Right atrium auricular region (tissue), 2 donors: ENCODE measurements around the gene EPHB2. TPM values are rescaled to one million over a fixed set of nuclear protein-coding genes. Genes with fewer than 3 reads are reported as not detected.

ENCODE experiments used
- DNase-seq: peaks from one replicate; pipeline ENCODE4 v3.0.0-alpha.2; 2019; ENCODE audit warnings: low spot score
- H3K27ac ChIP-seq, 2 donors: fragments of 200-600 bp; sonication (generic); 1 replicate in 1 of 2; 2 replicates in 1 of 2; pipeline ENCODE4 v1.5.1; 2016 to 2019
- H3K27me3 ChIP-seq, 2 donors: fragments of 200-600 bp; sonication (generic); one replicate each; pipeline versions ENCODE4 v1.5.1 to v1.6.0; 2017 to 2019
- H3K36me3 ChIP-seq: fragments of 200-600 bp; sonication (generic); one replicate; pipeline ENCODE4 v1.5.1; 2016
- H3K4me1 ChIP-seq, 2 donors: fragments of 200-600 bp; sonication (generic); one replicate each; pipeline versions ENCODE4 v1.5.1 to v1.6.0; 2017 to 2019
- H3K4me3 ChIP-seq, 2 donors: fragments of 200-600 bp; sonication (generic); 1 replicate in 1 of 2; 2 replicates in 1 of 2; pipeline ENCODE4 v1.5.1; 2017 to 2019; ENCODE audit warnings: mild to moderate bottlenecking in 1 of 2, moderate library complexity in 1 of 2
- H3K9me3 ChIP-seq, 2 donors: fragments of 200-600 bp; sonication (generic); one replicate each; pipeline ENCODE4 v1.5.1; 2019
- total RNA-seq, 2 donors: library from RNA; depleted of rRNA; stranded (reverse); fragments of >200 nt; gene quantifications; one replicate each; pipeline ENCODE4 v1.1.0, GENCODE V29; 2016
- TF ChIP-seq, protein P1 (sequence below), 2 donors: fragments of 200-600 bp; sonication (generic); IDR thresholded peaks; one replicate each; pipeline ENCODE4 v1.5.1; 2019; ENCODE audit warnings: antibody characterized with exemption in 2 of 2

Gene EPHB2
- total RNA-seq, 2 donors from 2014 or later: 1.8 to 2.6 TPM

DNA sequence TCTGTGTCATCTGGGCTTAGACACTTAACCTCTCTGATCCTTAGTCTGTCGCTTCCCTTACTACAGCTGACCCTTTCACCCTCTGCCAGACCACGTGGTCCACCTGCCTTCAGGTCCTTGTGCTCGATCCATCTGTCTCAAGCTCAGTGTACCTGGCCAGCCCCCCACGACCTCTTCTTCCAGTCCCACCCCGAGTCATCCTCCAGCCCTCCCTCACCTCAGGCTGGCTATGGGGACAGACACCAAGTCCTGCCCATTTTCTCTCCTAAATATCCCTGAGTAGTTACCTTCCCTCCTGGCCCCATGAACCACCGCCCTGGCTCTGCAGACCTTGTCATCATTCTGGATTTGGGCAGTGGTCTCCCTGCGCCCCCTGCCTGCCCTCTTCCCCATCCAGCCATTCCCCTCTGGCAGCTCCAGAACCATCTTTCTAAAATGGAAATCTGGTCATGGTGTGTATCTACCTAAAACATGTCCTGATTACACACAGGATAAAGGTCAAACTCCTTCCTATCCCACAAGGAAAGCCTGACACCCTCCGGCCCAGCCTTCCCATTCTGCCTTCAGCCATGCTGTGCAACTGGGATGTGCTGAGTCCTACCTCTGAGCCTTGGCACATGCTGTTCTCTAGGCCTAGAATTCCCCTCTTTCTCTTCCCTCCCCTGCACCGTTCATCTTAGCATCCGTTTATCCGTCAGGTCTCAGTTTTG is 107.6 kb downstream of the EPHB2 start:
- DNase-seq: no peak
- no peaks in the 10 kb centered on the region for H3K27me3 ChIP-seq
- H3K27ac ChIP-seq: no peak overlapping the region
- H3K4me1 ChIP-seq: no peaks in the 10 kb centered on the region
- H3K36me3 ChIP-seq: no peaks in the 10 kb centered on the region
- no peak overlapping the region for H3K4me3 ChIP-seq
- no peaks in the 10 kb centered on the region for H3K9me3 ChIP-seq
- TF ChIP-seq, protein P1, sequence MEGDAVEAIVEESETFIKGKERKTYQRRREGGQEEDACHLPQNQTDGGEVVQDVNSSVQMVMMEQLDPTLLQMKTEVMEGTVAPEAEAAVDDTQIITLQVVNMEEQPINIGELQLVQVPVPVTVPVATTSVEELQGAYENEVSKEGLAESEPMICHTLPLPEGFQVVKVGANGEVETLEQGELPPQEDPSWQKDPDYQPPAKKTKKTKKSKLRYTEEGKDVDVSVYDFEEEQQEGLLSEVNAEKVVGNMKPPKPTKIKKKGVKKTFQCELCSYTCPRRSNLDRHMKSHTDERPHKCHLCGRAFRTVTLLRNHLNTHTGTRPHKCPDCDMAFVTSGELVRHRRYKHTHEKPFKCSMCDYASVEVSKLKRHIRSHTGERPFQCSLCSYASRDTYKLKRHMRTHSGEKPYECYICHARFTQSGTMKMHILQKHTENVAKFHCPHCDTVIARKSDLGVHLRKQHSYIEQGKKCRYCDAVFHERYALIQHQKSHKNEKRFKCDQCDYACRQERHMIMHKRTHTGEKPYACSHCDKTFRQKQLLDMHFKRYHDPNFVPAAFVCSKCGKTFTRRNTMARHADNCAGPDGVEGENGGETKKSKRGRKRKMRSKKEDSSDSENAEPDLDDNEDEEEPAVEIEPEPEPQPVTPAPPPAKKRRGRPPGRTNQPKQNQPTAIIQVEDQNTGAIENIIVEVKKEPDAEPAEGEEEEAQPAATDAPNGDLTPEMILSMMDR (IDR thresholded peaks at IDR 0.05): no peak

DNA sequence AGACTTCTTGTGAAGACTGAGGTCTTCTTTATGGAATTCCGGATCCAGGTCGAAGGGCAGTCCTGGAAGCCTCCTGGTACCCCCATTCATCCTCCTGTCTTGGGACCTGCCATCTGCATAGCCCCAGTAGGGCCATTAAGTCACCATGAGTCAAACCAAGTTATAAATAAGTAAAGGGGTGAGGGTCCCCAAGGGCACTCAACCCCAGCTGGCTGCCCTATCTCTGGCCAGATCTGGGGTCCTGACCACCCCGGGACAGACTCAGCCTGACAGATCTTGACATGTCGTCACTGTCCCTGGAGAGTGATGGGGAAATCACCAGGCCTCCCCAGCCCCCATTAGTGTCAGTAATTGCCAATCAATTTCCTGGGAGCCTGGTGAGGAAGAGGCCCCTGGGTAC is 108.7 kb downstream of the EPHB2 start:
- DNase-seq: no peak
- no peaks in the 10 kb centered on the region for H3K4me1 ChIP-seq
- H3K27ac ChIP-seq: no peak overlapping the region
- H3K9me3 ChIP-seq: no peaks in the 10 kb centered on the region
- TF ChIP-seq, protein P1 (IDR thresholded peaks at IDR 0.05): no peak
- H3K27me3 ChIP-seq: no peaks in the 10 kb centered on the region
- no peak overlapping the region for H3K4me3 ChIP-seq
- no peaks in the 10 kb centered on the region for H3K36me3 ChIP-seq

DNA sequence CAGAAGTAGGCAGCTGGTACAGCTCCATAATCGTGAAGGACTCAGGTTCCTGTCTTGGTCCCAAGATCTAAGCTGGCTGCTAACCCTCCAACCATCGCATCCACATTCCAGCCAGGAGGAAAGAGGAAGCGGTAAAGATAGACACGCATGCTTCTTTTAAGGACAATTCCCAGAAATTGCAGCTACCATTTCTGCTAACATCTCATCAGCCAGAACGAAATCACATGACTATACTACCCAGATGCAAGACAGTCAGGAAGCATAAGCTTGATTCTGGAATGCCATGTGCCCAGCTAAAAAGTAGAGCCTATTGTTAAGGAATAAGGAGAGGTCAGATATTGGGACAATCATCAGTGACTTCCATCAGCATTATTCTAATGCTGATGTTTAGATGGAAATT is 110.4 kb downstream of the EPHB2 start:
- Histone ChIP-seq H3K9me3 (no peaks in the 10 kb centered on the region), H3K27me3 (no peaks in the 10 kb centered on the region), H3K36me3 (no peaks in the 10 kb centered on the region), H3K4me1 (no peaks in the 10 kb centered on the region), H3K4me3 (no peak overlapping the region), H3K27ac (no peak overlapping the region)
- TF ChIP-seq, protein P1 (IDR thresholded peaks at IDR 0.05): no peak
- no peak for DNase-seq

DNA sequence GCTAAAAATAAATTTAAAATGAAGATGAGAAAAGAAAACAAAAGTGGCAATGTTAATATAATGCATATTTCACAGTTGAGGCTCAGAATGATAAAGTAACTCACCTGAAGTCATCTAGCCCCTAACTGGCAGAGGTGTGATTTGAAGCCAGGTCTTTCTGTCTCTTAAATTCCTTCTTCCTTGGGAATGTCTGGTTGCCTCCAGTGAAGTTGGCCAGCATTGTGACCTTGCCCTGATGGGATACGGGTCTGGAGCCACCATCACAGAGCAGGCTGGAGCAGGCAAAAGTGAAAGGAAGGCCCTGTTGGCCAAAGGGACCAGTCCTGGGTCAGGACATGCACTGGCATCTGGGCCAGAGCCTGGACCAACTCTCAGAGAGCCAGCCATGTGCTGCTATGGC is 111.7 kb downstream of the EPHB2 start:
- no peaks in the 10 kb centered on the region for H3K36me3 ChIP-seq
- H3K27me3 ChIP-seq: no peaks in the 10 kb centered on the region
- H3K27ac ChIP-seq: no peak overlapping the region
- H3K4me3 ChIP-seq: no peak overlapping the region
- TF ChIP-seq, protein P1 (IDR thresholded peaks at IDR 0.05): no peak
- no peaks in the 10 kb centered on the region for H3K9me3 ChIP-seq
- H3K4me1 ChIP-seq: peaks cover 0 to 13% of the 10 kb centered on the region in 2 donors
- no peak for DNase-seq

DNA sequence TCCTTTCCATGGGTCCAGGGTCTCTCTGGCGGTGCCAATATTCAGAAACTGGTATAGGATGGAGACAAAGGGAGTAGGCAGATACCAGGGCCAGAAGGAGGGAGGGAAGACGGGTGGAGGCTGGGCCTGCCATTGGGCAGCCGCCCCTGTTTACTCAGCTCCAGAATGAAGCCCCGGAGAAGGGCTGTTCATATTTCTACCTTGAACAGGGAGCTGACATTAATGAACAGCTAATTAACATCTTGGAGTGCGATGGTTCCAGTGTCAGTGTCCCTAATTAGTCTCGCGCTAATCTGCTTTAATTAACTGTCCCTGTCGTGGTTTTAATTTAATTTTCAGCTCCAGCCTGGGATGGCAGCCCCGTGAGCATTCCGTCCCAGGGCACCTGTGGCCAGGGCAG is 113.8 kb downstream of the EPHB2 start:
- no peak for DNase-seq
- TF ChIP-seq, protein P1 (IDR thresholded peaks at IDR 0.05): no peak
- Histone ChIP-seq H3K27me3 (no peaks in the 10 kb centered on the region), H3K4me3 (no peak overlapping the region), H3K4me1 (peaks cover 0 to 29% of the 10 kb centered on the region in 2 donors), H3K9me3 (no peaks in the 10 kb centered on the region), H3K27ac (no peak overlapping the region), H3K36me3 (no peaks in the 10 kb centered on the region)

DNA sequence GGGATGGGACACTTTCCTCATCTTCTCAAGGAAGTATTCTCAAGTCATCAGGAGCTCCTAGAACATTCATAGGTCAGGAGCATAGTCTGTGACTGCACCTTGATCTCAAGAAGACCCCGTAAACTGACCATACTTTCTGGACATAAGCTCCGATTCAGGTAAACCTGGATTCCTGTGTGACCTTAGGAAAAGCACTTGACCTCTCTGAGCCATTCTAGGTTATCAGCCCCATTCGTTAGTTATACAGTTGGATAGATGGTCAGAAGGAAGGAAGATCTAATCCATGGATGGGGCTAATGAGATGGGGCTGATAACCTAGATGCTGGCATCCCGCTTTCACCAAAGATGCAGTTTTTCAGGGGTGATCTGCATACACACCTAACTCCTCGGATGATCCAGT is 114.3 kb downstream of the EPHB2 start:
- no peak overlapping the region for H3K4me3 ChIP-seq
- H3K27ac ChIP-seq: no peak overlapping the region
- no peaks in the 10 kb centered on the region for H3K36me3 ChIP-seq
- no peaks in the 10 kb centered on the region for H3K9me3 ChIP-seq
- peaks cover 0 to 29% of the 10 kb centered on the region in 2 donors for H3K4me1 ChIP-seq
- TF ChIP-seq, protein P1 (IDR thresholded peaks at IDR 0.05): no peak
- DNase-seq: no peak
- no peaks in the 10 kb centered on the region for H3K27me3 ChIP-seq
